HL-60 (cell line): ENCODE results near the gene WNT3.
"Not testable (repeated sequence)": the region's sequence is repeated elsewhere in the genome, so short reads cannot be mapped to it uniquely, and the experiment has no call there.

Experiments
- DNase-seq, 2 experiments: peaks; one replicate each; pipeline ENCODE4 v3.0.0-alpha.2; 2010 to 2020; ENCODE audit warnings: low read depth in 1 of 2, low spot score in 1 of 2
- H3K27ac ChIP-seq: fragments of 250-450 bp; sonication (Bioruptor Pico); replicated peaks from 2 replicates; pipeline ENCODE4 v1.5.1; 2020; ENCODE audit warnings: mild to moderate bottlenecking, moderate library complexity
- H3K27me3 ChIP-seq: fragments of 250-450 bp; sonication (Bioruptor Pico); 2 replicates; pipeline ENCODE4 v1.5.1; 2021; ENCODE audit warnings: mild to moderate bottlenecking, moderate library complexity; ENCODE audit not compliant: insufficient read depth, poor library complexity, severe bottlenecking
- H3K4me3 ChIP-seq: replicated peaks from 2 replicates; pipeline ENCODE4 v1.5.1; 2011; ENCODE audit warnings: mild to moderate bottlenecking, control low read depth, low read length; ENCODE audit not compliant: insufficient read depth
- CTCF ChIP-seq: IDR thresholded peaks from one replicate; pipeline ENCODE4 v1.5.1; 2011; ENCODE audit warnings: low read length, control low read depth, inconsistent platforms; ENCODE audit not compliant: insufficient read depth
- GABPA ChIP-seq: IDR thresholded peaks from 2 replicates; pipeline ENCODE4 v1.6.1; 2012; ENCODE audit warnings: low read depth
- POLR2AphosphoS5 ChIP-seq: IDR thresholded peaks from 2 replicates; pipeline ENCODE4 v1.6.1; 2012; ENCODE audit warnings: low read depth
- SPI1 ChIP-seq: IDR thresholded peaks from 2 replicates; pipeline ENCODE4 v1.6.1; 2012; ENCODE audit warnings: low read depth, mild to moderate bottlenecking, borderline replicate concordance
- TF ChIP-seq, protein P1 (sequence below): IDR thresholded peaks from 2 replicates; pipeline ENCODE4 v1.6.1; 2012; ENCODE audit warnings: low read depth; ENCODE audit not compliant: insufficient replicate concordance

WNT3 gene

DNA sequence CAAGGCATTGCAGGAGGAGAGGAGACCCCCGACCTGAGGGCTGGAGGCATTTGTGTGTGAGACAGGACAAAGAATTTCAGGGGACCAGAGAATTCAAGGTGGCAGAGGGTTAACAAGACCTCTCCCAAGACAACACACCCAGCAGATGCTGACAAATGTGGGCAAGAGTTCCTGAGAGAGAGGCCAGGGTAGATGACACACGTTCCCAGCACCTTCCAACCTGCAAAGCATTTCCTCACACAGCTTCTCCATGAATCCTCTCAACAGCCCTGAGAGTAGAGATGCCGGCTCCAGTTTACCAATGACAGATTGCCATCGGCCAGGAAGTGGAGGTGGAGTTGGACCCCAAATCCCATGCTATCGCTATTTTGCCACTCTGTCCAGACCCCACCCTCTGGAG, 25.0 kb downstream of the WNT3 start:
- no peak for TF ChIP-seq SPI1
- TF ChIP-seq POLR2AphosphoS5: no peak
- TF ChIP-seq, protein P1, sequence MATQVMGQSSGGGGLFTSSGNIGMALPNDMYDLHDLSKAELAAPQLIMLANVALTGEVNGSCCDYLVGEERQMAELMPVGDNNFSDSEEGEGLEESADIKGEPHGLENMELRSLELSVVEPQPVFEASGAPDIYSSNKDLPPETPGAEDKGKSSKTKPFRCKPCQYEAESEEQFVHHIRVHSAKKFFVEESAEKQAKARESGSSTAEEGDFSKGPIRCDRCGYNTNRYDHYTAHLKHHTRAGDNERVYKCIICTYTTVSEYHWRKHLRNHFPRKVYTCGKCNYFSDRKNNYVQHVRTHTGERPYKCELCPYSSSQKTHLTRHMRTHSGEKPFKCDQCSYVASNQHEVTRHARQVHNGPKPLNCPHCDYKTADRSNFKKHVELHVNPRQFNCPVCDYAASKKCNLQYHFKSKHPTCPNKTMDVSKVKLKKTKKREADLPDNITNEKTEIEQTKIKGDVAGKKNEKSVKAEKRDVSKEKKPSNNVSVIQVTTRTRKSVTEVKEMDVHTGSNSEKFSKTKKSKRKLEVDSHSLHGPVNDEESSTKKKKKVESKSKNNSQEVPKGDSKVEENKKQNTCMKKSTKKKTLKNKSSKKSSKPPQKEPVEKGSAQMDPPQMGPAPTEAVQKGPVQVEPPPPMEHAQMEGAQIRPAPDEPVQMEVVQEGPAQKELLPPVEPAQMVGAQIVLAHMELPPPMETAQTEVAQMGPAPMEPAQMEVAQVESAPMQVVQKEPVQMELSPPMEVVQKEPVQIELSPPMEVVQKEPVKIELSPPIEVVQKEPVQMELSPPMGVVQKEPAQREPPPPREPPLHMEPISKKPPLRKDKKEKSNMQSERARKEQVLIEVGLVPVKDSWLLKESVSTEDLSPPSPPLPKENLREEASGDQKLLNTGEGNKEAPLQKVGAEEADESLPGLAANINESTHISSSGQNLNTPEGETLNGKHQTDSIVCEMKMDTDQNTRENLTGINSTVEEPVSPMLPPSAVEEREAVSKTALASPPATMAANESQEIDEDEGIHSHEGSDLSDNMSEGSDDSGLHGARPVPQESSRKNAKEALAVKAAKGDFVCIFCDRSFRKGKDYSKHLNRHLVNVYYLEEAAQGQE: no peak
- no peak for TF ChIP-seq GABPA
- no peak for TF ChIP-seq CTCF
- DNase-seq: no peak
- Histone ChIP-seq H3K27me3 (peaks cover 13% of the 10 kb centered on the region), H3K27ac (no peak overlapping the region), H3K4me3 (no peak overlapping the region)

GRCh38 chr17:46793023-46793422, 25.5 kb downstream of the WNT3 start:
- H3K27me3 ChIP-seq: peaks cover 13% of the 10 kb centered on the region
- H3K4me3 ChIP-seq, DNase-seq, H3K27ac ChIP-seq: not testable (repeated sequence)

GRCh38 chr17:46792071-46792470, 26.4 kb downstream of the WNT3 start:
- DNase-seq: no peak
- H3K4me3 ChIP-seq: no peak overlapping the region
- no peak overlapping the region for H3K27ac ChIP-seq
- peaks cover 13% of the 10 kb centered on the region for H3K27me3 ChIP-seq
- TF ChIP-seq GABPA (no peak), CTCF (no peak)

GRCh38 chr17:46791531-46791930, 27.0 kb downstream of the WNT3 start:
- DNase-seq: no peak
- no peak for TF ChIP-seq GABPA
- no peak for TF ChIP-seq POLR2AphosphoS5
- TF ChIP-seq CTCF: no peak
- no peak overlapping the region for H3K27ac ChIP-seq
- no peak overlapping the region for H3K4me3 ChIP-seq
- H3K27me3 ChIP-seq: peaks cover 8% of the 10 kb centered on the region

DNA sequence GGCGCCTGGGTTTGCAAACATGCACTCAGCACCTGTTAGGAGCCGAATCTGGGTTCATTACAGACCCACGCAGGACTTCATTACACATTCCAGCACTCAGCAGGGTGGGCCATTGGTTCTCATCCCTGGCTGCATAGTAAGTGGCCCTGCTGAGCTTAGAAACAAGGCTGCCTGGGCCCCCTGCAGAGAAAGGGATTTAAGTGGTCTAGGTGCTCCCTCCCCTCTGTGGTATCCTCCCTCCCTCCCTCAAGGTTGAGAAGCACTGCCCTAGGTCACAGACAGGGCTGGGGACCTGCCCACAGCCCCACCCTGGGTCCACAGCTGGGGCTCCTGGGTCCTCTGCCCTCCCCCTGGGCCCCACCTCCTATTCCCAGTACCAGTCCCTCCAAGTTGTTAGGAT, 28.3 kb downstream of the WNT3 start:
- no peak overlapping the region for H3K27ac ChIP-seq
- no peak for DNase-seq
- H3K27me3 ChIP-seq: peaks cover 6% of the 10 kb centered on the region
- TF ChIP-seq CTCF (no peak), POLR2AphosphoS5 (no peak), SPI1 (no peak), GABPA (no peak)
- TF ChIP-seq, protein P1: no peak
- no peak overlapping the region for H3K4me3 ChIP-seq
